Liver (tissue), 3 donors: ENCODE data around the gene ZNF775.

Experiments
- GABPA ChIP-seq, 2 donors: IDR thresholded peaks in 1 of 2; conservative IDR thresholded peaks in 1 of 2; 2 replicates each; pipeline ENCODE4 v1.6.1; 2016; ENCODE audit warnings: antibody characterized with exemption in 2 of 2, mild to moderate bottlenecking in 1 of 2, moderate library complexity in 1 of 2
- RAD21 ChIP-seq, 2 donors: IDR thresholded peaks; 2 replicates each; pipeline ENCODE4 v1.6.1; 2016; ENCODE audit warnings: antibody characterized with exemption in 2 of 2, mild to moderate bottlenecking in 2 of 2
- YY1 ChIP-seq: IDR thresholded peaks from 2 replicates; pipeline ENCODE4 v1.6.1; 2016; ENCODE audit warnings: antibody characterized with exemption, mild to moderate bottlenecking
- TF ChIP-seq, protein P1 (sequence below): fragments of 150-350 bp; IDR thresholded peaks from 2 replicates; pipeline ENCODE4 v1.5.1; 2017; ENCODE audit warnings: improper control_type of control experiment, low read depth, low read length; ENCODE audit not compliant: missing input control
- TF ChIP-seq, protein P2 (sequence below): IDR thresholded peaks from 2 replicates; pipeline ENCODE4 v1.6.1; 2016; ENCODE audit warnings: antibody characterized with exemption
- TF ChIP-seq, protein P3 (sequence below): IDR thresholded peaks from 2 replicates; pipeline ENCODE4 v1.6.1; 2016; ENCODE audit warnings: antibody characterized with exemption
- donor health status: healthy.
- donor health status: healthy.

DNA sequence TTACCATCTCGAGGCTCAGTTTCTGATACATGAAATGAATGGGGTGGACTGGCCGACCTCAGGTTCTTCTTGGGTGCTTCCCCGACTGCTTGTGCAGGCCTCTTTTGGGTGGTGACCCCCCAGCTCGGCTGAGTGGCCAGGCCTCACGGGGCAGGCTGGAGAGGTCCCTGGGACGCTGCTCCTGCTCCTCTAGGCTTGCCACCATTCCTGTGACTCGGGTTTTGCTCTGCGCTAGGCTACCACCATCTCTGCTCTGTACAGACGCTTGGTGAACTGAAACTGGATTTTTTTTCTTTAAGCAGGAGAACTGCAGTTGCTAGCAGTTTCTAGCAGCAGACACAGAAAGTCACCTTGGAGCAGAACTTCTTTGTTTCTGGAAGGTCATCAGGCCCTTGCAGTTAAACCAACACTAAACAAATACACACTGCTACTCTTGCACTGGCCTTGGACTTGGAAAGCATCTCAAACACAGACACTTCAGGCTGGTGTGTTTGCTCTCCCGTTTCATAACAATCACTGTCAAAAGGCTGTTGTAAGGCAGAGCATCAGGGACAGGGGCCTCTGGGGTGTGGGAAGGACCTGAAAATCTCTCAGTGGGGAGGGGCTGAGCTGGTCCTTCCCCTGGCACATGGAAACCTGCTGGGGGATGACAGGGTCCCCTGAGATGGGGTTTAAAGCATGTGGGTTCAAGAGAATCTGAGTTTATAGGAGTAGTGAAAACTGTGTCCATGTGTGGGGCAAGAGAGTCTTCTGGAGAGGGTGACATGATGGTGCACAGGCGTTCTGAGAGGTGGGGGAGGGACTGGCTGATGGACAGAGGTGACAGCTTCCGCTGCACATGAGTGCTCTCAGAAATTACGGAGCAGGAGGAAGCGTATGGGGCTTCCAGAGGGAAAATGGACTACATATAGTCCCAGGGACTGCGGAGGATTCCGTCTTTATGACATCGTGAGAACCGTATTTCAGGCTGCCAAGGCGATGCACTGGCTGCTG, 36.3 kb downstream of the ZNF775 start:
- TF ChIP-seq, protein P1, sequence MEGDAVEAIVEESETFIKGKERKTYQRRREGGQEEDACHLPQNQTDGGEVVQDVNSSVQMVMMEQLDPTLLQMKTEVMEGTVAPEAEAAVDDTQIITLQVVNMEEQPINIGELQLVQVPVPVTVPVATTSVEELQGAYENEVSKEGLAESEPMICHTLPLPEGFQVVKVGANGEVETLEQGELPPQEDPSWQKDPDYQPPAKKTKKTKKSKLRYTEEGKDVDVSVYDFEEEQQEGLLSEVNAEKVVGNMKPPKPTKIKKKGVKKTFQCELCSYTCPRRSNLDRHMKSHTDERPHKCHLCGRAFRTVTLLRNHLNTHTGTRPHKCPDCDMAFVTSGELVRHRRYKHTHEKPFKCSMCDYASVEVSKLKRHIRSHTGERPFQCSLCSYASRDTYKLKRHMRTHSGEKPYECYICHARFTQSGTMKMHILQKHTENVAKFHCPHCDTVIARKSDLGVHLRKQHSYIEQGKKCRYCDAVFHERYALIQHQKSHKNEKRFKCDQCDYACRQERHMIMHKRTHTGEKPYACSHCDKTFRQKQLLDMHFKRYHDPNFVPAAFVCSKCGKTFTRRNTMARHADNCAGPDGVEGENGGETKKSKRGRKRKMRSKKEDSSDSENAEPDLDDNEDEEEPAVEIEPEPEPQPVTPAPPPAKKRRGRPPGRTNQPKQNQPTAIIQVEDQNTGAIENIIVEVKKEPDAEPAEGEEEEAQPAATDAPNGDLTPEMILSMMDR: no peak
- TF ChIP-seq YY1: no peak
- TF ChIP-seq, protein P2, sequence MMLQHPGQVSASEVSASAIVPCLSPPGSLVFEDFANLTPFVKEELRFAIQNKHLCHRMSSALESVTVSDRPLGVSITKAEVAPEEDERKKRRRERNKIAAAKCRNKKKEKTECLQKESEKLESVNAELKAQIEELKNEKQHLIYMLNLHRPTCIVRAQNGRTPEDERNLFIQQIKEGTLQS: no peak
- no peak for TF ChIP-seq GABPA (IDR thresholded peaks at IDR 0.05 in 1 of 2, conservative IDR thresholded peaks at IDR 0.05 in 1 of 2)
- TF ChIP-seq, protein P3, sequence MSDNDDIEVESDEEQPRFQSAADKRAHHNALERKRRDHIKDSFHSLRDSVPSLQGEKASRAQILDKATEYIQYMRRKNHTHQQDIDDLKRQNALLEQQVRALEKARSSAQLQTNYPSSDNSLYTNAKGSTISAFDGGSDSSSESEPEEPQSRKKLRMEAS: no peak
- TF ChIP-seq RAD21 (IDR thresholded peaks at IDR 0.05): no peak
